Smooth muscle cell (in vitro differentiated cells): Measurements from ENCODE around the gene GOLGA6L22. TPM values are rescaled to one million over a fixed set of nuclear protein-coding genes. Genes with fewer than 3 reads are reported as not detected.
"Not testable (repeated sequence)": the region's sequence is repeated elsewhere in the genome, so short reads cannot be mapped to it uniquely, and the experiment has no call there.

Source experiments
- DNase-seq: peaks from one replicate; lab custom pipeline; 2025; ENCODE audit not compliant: unreplicated experiment; lab: John Stamatoyannopoulos, UW
- H2AFZ ChIP-seq: fragments of 200-600 bp; sonication (generic); 2 replicates; pipeline ENCODE4 v1.6.0; 2016; ENCODE audit warnings: antibody characterized with exemption, low read depth, mild to moderate bottlenecking
- H3F3A ChIP-seq: fragments of 200-600 bp; sonication (generic); 2 replicates; pipeline ENCODE4 v1.6.0; 2017; ENCODE audit warnings: antibody characterized with exemption, low read depth
- H3K27ac ChIP-seq: fragments of 200-600 bp; sonication (generic); 2 replicates; pipeline ENCODE4 v1.5.1; 2016; ENCODE audit warnings: low read depth, mild to moderate bottlenecking
- H3K27me3 ChIP-seq: fragments of 200-600 bp; sonication (generic); 2 replicates; pipeline ENCODE4 v1.6.1; 2016; ENCODE audit warnings: low read depth, mild to moderate bottlenecking
- H3K36me3 ChIP-seq: fragments of 200-600 bp; sonication (generic); 2 replicates; pipeline ENCODE4 v1.5.1; 2016; ENCODE audit warnings: low read depth
- H3K4me1 ChIP-seq: fragments of 200-600 bp; sonication (generic); 2 replicates; pipeline ENCODE4 v1.5.1; 2016; ENCODE audit warnings: low read depth
- H3K4me2 ChIP-seq: fragments of 200-600 bp; sonication (generic); 2 replicates; pipeline ENCODE4 v1.6.0; 2016; ENCODE audit warnings: mild to moderate bottlenecking
- H3K4me3 ChIP-seq: fragments of 200-600 bp; sonication (generic); 2 replicates; pipeline ENCODE4 v1.5.1; 2016; ENCODE audit warnings: mild to moderate bottlenecking
- H3K79me2 ChIP-seq: fragments of 200-600 bp; sonication (generic); 2 replicates; pipeline ENCODE4 v1.6.0; 2016; ENCODE audit warnings: low read depth, mild to moderate bottlenecking
- H3K9ac ChIP-seq: fragments of 200-600 bp; sonication (generic); 2 replicates; pipeline ENCODE4 v1.6.0; 2016; ENCODE audit warnings: low read depth
- H3K9me3 ChIP-seq: fragments of 200-600 bp; sonication (generic); replicated peaks from 2 replicates; pipeline ENCODE4 v1.5.1; 2016; ENCODE audit warnings: low read depth
- H4K20me1 ChIP-seq: fragments of 200-600 bp; sonication (generic); 2 replicates; pipeline ENCODE4 v1.6.0; 2016; ENCODE audit warnings: low read depth
- WGBS: methylation state at CpG from one replicate; pipeline ENCODE4 v1.1.7; 2016; ENCODE audit warnings: low lambda C conversion rate; 5-methylcytosine and 5-hydroxymethylcytosine counted together
- polyA plus RNA-seq: library from polyadenylated mRNA; unstranded; fragments of >200 nt; fragmentation: Nextera tagmentation; extraction: Ambion mirVana; gene quantifications from 2 replicates; pipeline ENCODE4 v1.2.1, GENCODE V29; 2016
- small RNA-seq: library from RNA; depleted of rRNA; stranded (forward); fragments of <200 nt; gene quantifications from one replicate; pipeline ENCODE3, GENCODE V24; 2014
- total RNA-seq: library from RNA; depleted of rRNA; stranded (reverse); fragments of >200 nt; gene quantifications from 2 replicates; pipeline ENCODE4 v1.2.3, GENCODE V29; 2014

GOLGA6L22 gene
- total and polyA plus RNA-seq, 2 experiments from 2014 or later: not detected

- H3K4me2 ChIP-seq: peak overlapping the region; percentile 51
- H3K27me3 ChIP-seq, H3K9ac ChIP-seq, H3K79me2 ChIP-seq, H3K4me1 ChIP-seq, H4K20me1 ChIP-seq, H2AFZ ChIP-seq, H3K36me3 ChIP-seq, H3K27ac ChIP-seq, H3F3A ChIP-seq, DNase-seq, H3K9me3 ChIP-seq: not testable (repeated sequence)
- peak overlapping the region; percentile 48 for H3K4me3 ChIP-seq
- WGBS: under 1% methylated on average over 26 of the region's 86 CpGs
Measured at GRCh38 chr15:22494490-22495113, 35.9 kb downstream of the GOLGA6L22 start.

GRCh38 chr15:22497200-22497599, 38.5 kb downstream of the GOLGA6L22 start:
- DNase-seq: not testable (repeated sequence)

GRCh38 chr15:22498220-22498925, 39.7 kb downstream of the GOLGA6L22 start:
- WGBS: no CpG with 5 or more reads among the region's 5 CpGs
- not testable (repeated sequence) for H3K9ac ChIP-seq, H2AFZ ChIP-seq, H3K4me3 ChIP-seq, H3K36me3 ChIP-seq, H3K79me2 ChIP-seq, H3F3A ChIP-seq, DNase-seq, H3K27ac ChIP-seq, H3K27me3 ChIP-seq, H4K20me1 ChIP-seq, H3K4me1 ChIP-seq, H3K4me2 ChIP-seq, H3K9me3 ChIP-seq

More at GRCh38 chr15:22497200-22497599, 38.5 kb downstream of the GOLGA6L22 start:
- H2AFZ ChIP-seq, H3K27me3 ChIP-seq, H3K4me3 ChIP-seq, H3K4me2 ChIP-seq, H4K20me1 ChIP-seq, H3K36me3 ChIP-seq, H3K9ac ChIP-seq, H3K9me3 ChIP-seq, H3K27ac ChIP-seq, H3F3A ChIP-seq, H3K4me1 ChIP-seq, H3K79me2 ChIP-seq: not testable (repeated sequence)
- 85% methylated on average over 2 of the region's 4 CpGs for WGBS

- not testable (repeated sequence) for H3F3A ChIP-seq, H3K27ac ChIP-seq, H3K4me1 ChIP-seq, H3K79me2 ChIP-seq, DNase-seq, H3K4me2 ChIP-seq, H3K27me3 ChIP-seq, H3K36me3 ChIP-seq, H4K20me1 ChIP-seq, H3K9ac ChIP-seq, H3K9me3 ChIP-seq, H2AFZ ChIP-seq, H3K4me3 ChIP-seq
- WGBS: 37% methylated on average over 2 of the region's 10 CpGs
Measured at GRCh38 chr15:22502272-22502671, 43.6 kb downstream of the GOLGA6L22 start.

- not testable (repeated sequence) for H3K27ac ChIP-seq, H2AFZ ChIP-seq, H3K36me3 ChIP-seq, H3K4me3 ChIP-seq, H3K4me1 ChIP-seq, H3F3A ChIP-seq, H3K79me2 ChIP-seq, H3K27me3 ChIP-seq, H3K9me3 ChIP-seq, H4K20me1 ChIP-seq, H3K4me2 ChIP-seq, H3K9ac ChIP-seq, DNase-seq
- WGBS: 83% methylated on average over 6 of the region's 9 CpGs
Measured at GRCh38 chr15:22506959-22507358, 48.3 kb downstream of the GOLGA6L22 start.

- H3K4me1 ChIP-seq, H3K9me3 ChIP-seq, H2AFZ ChIP-seq: not testable (repeated sequence)
Measured at GRCh38 chr15:22516140-22516539, 57.4 kb downstream of the GOLGA6L22 start.

More at GRCh38 chr15:22516140-22516539, 57.4 kb downstream of the GOLGA6L22 start:
- H3K4me2 ChIP-seq, H4K20me1 ChIP-seq, H3K79me2 ChIP-seq, H3K36me3 ChIP-seq, H3K9ac ChIP-seq, H3K27me3 ChIP-seq, H3K4me3 ChIP-seq, H3F3A ChIP-seq, H3K27ac ChIP-seq, DNase-seq: not testable (repeated sequence)
- 100% methylated on average over 5 of the region's 15 CpGs for WGBS

Small RNA genes within 50 kb of the gene (small RNA-seq; reads per million reads assigned to genes)
- not detected for gene RN7SL545P
